LNCaP clone FGC (cell line): ENCODE measurements around the gene GSKIP.

Source experiments
- DNase-seq: peaks from one replicate; pipeline ENCODE4 v3.0.0-alpha.2; 2011; ENCODE audit warnings: low read depth
- H3K4me3 ChIP-seq: 2 replicates; pipeline ENCODE4 v1.5.1; 2011; ENCODE audit warnings: mild to moderate bottlenecking, low read depth, low read length, control low read depth
- CTCF ChIP-seq: IDR thresholded peaks from 2 replicates; pipeline ENCODE4 v1.5.1; 2012; ENCODE audit warnings: mild to moderate bottlenecking; ENCODE audit not compliant: control insufficient read depth, insufficient read depth; ENCODE audit errors: extremely low read depth

GSKIP gene

DNA sequence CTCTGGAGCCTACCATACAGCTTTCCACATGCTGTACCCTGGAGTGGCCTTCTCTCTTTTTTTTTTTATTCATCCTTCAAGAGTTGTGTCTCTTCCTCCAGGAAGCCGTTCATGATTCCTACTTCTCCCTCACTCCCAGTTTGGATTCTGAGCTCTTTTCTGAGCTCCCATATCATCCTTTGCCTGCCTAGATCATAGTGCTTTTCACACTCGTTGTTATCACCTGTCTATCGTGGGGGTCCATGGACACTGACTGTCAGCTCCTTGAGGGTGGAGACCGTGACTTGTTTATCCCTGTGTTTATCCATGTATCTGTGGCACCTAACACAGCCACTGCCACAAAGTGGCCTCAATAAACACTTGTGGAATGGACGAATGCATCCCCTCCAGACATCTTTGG is 35.6 kb downstream of the GSKIP start:
- no peak for DNase-seq
- H3K4me3 ChIP-seq = no peak overlapping the region

DNA sequence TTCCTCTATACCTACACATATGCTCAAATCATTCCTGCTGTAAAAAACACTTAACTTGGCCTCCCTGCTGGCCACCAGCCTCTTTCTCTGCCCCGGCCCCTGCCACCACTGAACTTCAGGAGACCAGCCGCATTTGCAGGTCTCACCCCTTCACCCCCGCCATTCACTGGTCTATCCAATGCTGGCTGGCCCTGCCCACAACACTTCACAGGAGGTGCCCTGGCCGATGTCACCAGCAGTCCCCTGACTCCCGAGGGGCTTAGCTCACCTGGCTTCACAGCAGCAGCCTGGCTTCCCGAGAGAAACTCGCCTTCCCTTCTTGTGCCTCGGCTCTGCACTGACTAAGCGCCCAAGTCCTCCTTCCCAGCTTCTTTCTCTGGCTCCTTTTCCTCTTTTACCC is 36.1 kb downstream of the GSKIP start:
- H3K4me3 ChIP-seq = no peak overlapping the region
- DNase-seq = no peak
- no peak for TF ChIP-seq CTCF

More for the DNA sequence above, 35.6 kb downstream of the GSKIP start:
- no peak for TF ChIP-seq CTCF

DNA sequence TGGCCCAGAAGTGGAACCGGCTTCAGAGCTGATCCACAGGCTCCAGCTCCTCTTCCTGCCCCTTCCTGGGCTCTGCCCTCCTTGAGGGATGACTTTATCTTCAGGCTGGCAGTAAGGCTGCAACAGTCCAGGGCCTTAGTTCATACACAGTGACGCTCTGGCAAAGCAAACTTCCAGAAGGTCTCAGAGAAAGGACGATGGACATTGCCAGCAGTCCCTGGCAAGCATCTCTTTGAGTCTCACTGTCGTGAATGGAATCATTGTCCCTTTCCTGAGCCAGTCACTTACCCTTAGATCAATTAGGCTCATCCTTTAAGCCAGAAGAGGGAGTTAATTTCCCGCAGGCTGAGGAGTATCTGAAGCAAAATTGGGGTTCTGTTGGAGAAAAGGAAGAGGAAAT is 37.2 kb downstream of the GSKIP start:
- no peak for DNase-seq
- TF ChIP-seq CTCF = no peak
- H3K4me3 ChIP-seq = no peak overlapping the region

DNA sequence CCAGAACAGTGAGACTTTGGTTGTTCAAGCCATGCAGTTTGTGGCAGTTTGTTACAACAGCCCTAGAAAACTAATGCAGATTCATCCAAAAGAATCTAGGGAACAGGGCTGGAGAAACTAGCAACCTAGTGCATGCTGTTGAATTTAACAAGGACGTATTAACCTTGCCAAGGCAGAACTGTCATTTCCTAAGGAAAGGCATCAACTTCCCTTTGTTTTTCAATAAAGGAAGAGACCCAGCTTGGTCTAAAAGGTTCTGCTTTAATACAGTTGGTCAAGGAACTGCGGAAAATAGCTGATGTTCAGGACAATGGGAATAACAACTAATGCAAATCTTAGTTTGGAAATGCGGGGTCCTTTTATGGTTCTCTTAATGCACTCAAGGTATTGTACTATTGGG is 40.1 kb downstream of the GSKIP start:
- H3K4me3 ChIP-seq = no peak overlapping the region
- DNase-seq = no peak
- no peak for TF ChIP-seq CTCF

DNA sequence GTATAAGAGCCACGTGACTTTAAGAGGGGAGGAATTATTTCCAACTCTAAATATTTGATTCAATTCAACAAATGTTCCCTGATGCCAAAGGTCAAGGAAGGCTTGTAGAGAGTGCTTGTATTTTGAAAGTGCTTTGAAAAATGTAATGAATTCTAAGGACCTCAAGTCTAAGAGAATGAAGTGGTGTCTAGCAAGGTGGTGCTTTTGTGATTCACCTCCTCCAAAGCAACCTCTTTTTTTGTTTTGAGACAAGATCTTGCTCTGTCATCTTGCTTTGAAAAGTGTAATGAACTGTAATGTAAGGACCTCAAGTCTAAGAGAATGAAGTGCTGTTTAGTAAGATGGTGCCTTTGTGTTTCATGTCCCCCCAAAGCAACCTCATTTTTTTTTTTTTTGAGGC is 42.4 kb downstream of the GSKIP start:
- DNase-seq = no peak
- TF ChIP-seq CTCF = no peak
- no peak overlapping the region for H3K4me3 ChIP-seq

- no peak for DNase-seq
- TF ChIP-seq CTCF = no peak
These were observed 44.7 kb downstream of the GSKIP start for GRCh38 chr14:96407935-96408570.

DNA sequence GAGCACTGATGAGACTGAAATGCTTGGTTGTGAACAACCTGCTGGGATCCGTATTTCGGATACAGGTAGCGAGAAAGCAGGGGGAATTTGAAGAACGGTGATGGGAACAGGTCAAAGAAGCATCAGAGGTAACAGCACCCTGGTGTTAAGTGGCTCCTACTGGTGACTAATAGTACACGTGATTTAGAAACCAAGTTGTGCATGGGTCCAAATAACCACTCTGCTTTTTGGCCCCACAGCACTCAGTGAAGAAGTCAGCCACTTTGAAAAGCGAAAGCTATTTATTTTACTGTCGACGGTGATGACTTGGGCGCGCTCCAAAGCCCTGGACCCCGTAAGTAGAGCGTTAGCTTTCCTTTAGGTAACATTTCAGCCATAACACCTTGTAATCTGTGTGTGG is 45.3 kb downstream of the GSKIP start:
- no peak for TF ChIP-seq CTCF
- no peak for DNase-seq
- no peak overlapping the region for H3K4me3 ChIP-seq

More at GRCh38 chr14:96407935-96408570, 44.7 kb downstream of the GSKIP start:
- H3K4me3 ChIP-seq = no peak overlapping the region
